Trophoblast cell (in vitro differentiated cells and primary cell): ENCODE measurements around the gene KCTD5.

Experiments used
- DNase-seq, 2 donors: peaks; one replicate each; pipeline ENCODE4 v3.0.0-alpha.2; 2016
- H2AFZ ChIP-seq: 2 replicates; pipeline ENCODE4 v1.6.1; 2013; ENCODE audit warnings: low read length, moderate library complexity, mild to moderate bottlenecking; ENCODE audit not compliant: insufficient read depth, poor library complexity
- H2AK5ac ChIP-seq: 2 replicates; pipeline ENCODE4 v1.6.1; 2013; ENCODE audit warnings: mild to moderate bottlenecking, low read length
- H2BK120ac ChIP-seq: 2 replicates; pipeline ENCODE4 v1.6.1; 2013; ENCODE audit warnings: low read length, mild to moderate bottlenecking, moderate library complexity; ENCODE audit not compliant: insufficient read depth, poor library complexity
- H2BK12ac ChIP-seq: 2 replicates; pipeline ENCODE4 v1.6.1; 2013; ENCODE audit warnings: mild to moderate bottlenecking, low read length, moderate library complexity
- H2BK5ac ChIP-seq: 2 replicates; pipeline ENCODE4 v1.6.1; 2013; ENCODE audit warnings: low read length, low read depth, moderate library complexity, mild to moderate bottlenecking; ENCODE audit not compliant: poor library complexity
- H3K14ac ChIP-seq: 2 replicates; pipeline ENCODE4 v1.6.1; 2013; ENCODE audit warnings: mild to moderate bottlenecking, low read length
- H3K18ac ChIP-seq: 2 replicates; pipeline ENCODE4 v1.6.1; 2013; ENCODE audit warnings: mild to moderate bottlenecking, low read length
- H3K23ac ChIP-seq: 2 replicates; pipeline ENCODE4 v1.6.1; 2013; ENCODE audit warnings: low read length
- H3K27ac ChIP-seq: 2 replicates; pipeline ENCODE4 v1.5.1; 2013; ENCODE audit warnings: low read depth, mild to moderate bottlenecking, inconsistent platforms, low read length, moderate library complexity
- H3K27me3 ChIP-seq: 2 replicates; pipeline ENCODE4 v1.6.1; 2013; ENCODE audit warnings: inconsistent platforms, mild to moderate bottlenecking, low read length, moderate library complexity; ENCODE audit not compliant: insufficient read depth
- H3K36me3 ChIP-seq, 2 experiments: 1 replicate in 1 of 2; 2 replicates in 1 of 2; pipeline ENCODE4 v1.6.1; 2013; ENCODE audit warnings: low read length in 2 of 2, mild to moderate bottlenecking in 2 of 2, moderate library complexity in 1 of 2; ENCODE audit not compliant: insufficient read depth in 2 of 2, control insufficient read depth in 1 of 2
- H3K4ac ChIP-seq: 2 replicates; pipeline ENCODE4 v1.6.1; 2013; ENCODE audit warnings: low read depth, mild to moderate bottlenecking, low read length, moderate library complexity
- H3K4me1 ChIP-seq, 2 experiments: 1 replicate in 1 of 2; 2 replicates in 1 of 2; pipeline ENCODE4 v1.6.1; 2013; ENCODE audit warnings: low read length in 2 of 2, mild to moderate bottlenecking in 2 of 2, moderate library complexity in 1 of 2; ENCODE audit not compliant: insufficient read depth in 2 of 2, control insufficient read depth in 1 of 2
- H3K4me2 ChIP-seq: 2 replicates; pipeline ENCODE4 v1.6.1; 2013; ENCODE audit warnings: inconsistent platforms, mild to moderate bottlenecking, low read length, moderate library complexity
- H3K4me3 ChIP-seq: 2 replicates; pipeline ENCODE4 v1.5.1; 2013; ENCODE audit warnings: mild to moderate bottlenecking, low read depth, low read length, inconsistent platforms
- H3K79me1 ChIP-seq: one replicate; pipeline ENCODE4 v1.6.1; 2013; ENCODE audit warnings: low read length
- H3K79me2 ChIP-seq: 2 replicates; pipeline ENCODE4 v1.6.1; 2013; ENCODE audit warnings: low read length, mild to moderate bottlenecking; ENCODE audit not compliant: control insufficient read depth, insufficient read depth, poor library complexity
- H3K9ac ChIP-seq: 2 replicates; pipeline ENCODE4 v1.6.1; 2013; ENCODE audit warnings: mild to moderate bottlenecking, low read length
- H3K9me3 ChIP-seq: 2 replicates; pipeline ENCODE4 v1.6.1; 2013; ENCODE audit warnings: low read depth, mild to moderate bottlenecking, control low read depth, inconsistent platforms, low read length; ENCODE audit not compliant: insufficient read depth
- H4K12ac ChIP-seq: 2 replicates; pipeline ENCODE4 v1.6.1; 2013; ENCODE audit warnings: low read depth, mild to moderate bottlenecking, low read length, moderate library complexity
- H4K8ac ChIP-seq: 2 replicates; pipeline ENCODE4 v1.6.1; 2013; ENCODE audit warnings: low read depth, mild to moderate bottlenecking, low read length, moderate library complexity
- H4K91ac ChIP-seq: one replicate; pipeline ENCODE4 v1.6.1; 2013; ENCODE audit warnings: low read depth, mild to moderate bottlenecking, low read length, moderate library complexity
- WGBS: extraction: QIAGEN DNeasy Blood & Tissue Kit; methylation state at CpG from one replicate; pipeline ENCODE4 v1.1.7; 2013; ENCODE audit warnings: missing lambda C conversion rate; ENCODE audit not compliant: insufficient read length, insufficient coverage; ENCODE audit errors: extremely low coverage; 5-methylcytosine and 5-hydroxymethylcytosine counted together

KCTD5 gene

GRCh38 chr16:2745961-2746360, 63.6 kb downstream of the KCTD5 start:
- Histone ChIP-seq H3K23ac (no peak overlapping the region), H4K91ac (no peak overlapping the region), H3K9me3 (peaks cover 2% of the 10 kb centered on the region), H2BK120ac (no peak overlapping the region), H3K79me1 (no peaks in the 10 kb centered on the region), H4K12ac (no peak overlapping the region), H2BK5ac (no peak overlapping the region), H3K27me3 (no peaks in the 10 kb centered on the region), H3K79me2 (no peaks in the 10 kb centered on the region), H2AK5ac (no peak overlapping the region), H3K9ac (no peak overlapping the region), H3K4me1 (no peaks in the 10 kb centered on the region), H4K8ac (no peak overlapping the region), H3K4me3 (no peak overlapping the region), H2BK12ac (no peak overlapping the region), H2AFZ (no peak overlapping the region), H3K14ac (no peak overlapping the region), H3K4me2 (no peak overlapping the region), H3K4ac (no peak overlapping the region), H3K27ac (no peak overlapping the region), H3K18ac (no peak overlapping the region), H3K36me3 (no peaks in the 10 kb centered on the region)
- DNase-seq, result no peak
- no CpG with 5 or more reads among the region's 9 CpGs for whole genome bisulfite sequencing

GRCh38 chr16:2748757-2749455, 66.6 kb downstream of the KCTD5 start:
- no peak overlapping the region for H3K4ac ChIP-seq
- no peak overlapping the region for H3K4me3 ChIP-seq
- H4K12ac ChIP-seq, result no peak overlapping the region
- no peak overlapping the region for H2AK5ac ChIP-seq
- no peak overlapping the region for H3K4me2 ChIP-seq
- no peak overlapping the region for H3K27ac ChIP-seq
- no peak overlapping the region for H3K18ac ChIP-seq
- no peak overlapping the region for H4K91ac ChIP-seq
- peaks cover 22% of the 10 kb centered on the region for H3K79me2 ChIP-seq
- H2BK120ac ChIP-seq, result no peak overlapping the region
- no CpG with 5 or more reads among the region's 7 CpGs for WGBS
- no peak overlapping the region for H3K14ac ChIP-seq
- no peak overlapping the region for H3K23ac ChIP-seq
- no peak overlapping the region for H2AFZ ChIP-seq
- no peak overlapping the region for H2BK12ac ChIP-seq
- H3K36me3 ChIP-seq, result no peaks in the 10 kb centered on the region
- peaks cover 5% of the 10 kb centered on the region in 2 experiments for H3K4me1 ChIP-seq
- peaks cover 20% of the 10 kb centered on the region for H3K79me1 ChIP-seq
- peaks cover 2% of the 10 kb centered on the region for H3K9me3 ChIP-seq
- no peak for DNase-seq
- no peak overlapping the region for H2BK5ac ChIP-seq
- no peak overlapping the region for H4K8ac ChIP-seq
- no peaks in the 10 kb centered on the region for H3K27me3 ChIP-seq
- no peak overlapping the region for H3K9ac ChIP-seq

DNA sequence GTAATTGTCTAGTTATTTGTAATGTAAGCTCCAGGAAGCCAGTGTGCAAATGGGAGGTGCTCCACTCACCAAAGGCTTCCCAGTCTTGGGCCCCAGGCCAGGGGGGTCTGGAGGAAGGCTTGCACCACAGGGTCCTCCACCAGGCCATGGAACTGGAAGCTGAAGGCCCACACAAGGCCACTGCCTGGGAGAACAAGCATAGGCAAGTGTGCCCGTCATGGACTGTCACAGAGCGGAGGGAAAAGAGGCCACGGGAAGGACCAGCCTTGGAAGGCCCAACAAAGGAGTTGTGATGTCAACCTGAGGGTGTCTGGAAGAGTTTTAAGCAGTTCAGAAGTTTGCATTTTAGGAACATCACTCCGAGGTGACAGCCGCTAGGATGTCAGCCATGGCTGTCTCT, 67.2 kb downstream of the KCTD5 start:
- Histone ChIP-seq H2BK12ac (no peak overlapping the region), H3K18ac (no peak overlapping the region)

GRCh38 chr16:2749936-2750335, 67.6 kb downstream of the KCTD5 start:
- Histone ChIP-seq H3K18ac (no peak overlapping the region), H4K91ac (no peak overlapping the region), H2BK120ac (no peak overlapping the region), H3K79me2 (peaks cover 30% of the 10 kb centered on the region), H2BK5ac (no peak overlapping the region), H4K8ac (no peak overlapping the region), H3K36me3 (no peaks in the 10 kb centered on the region), H3K4ac (no peak overlapping the region), H3K23ac (no peak overlapping the region), H3K4me1 (peaks cover 8 to 12% of the 10 kb centered on the region in 2 experiments), H3K4me2 (no peak overlapping the region), H3K4me3 (no peak overlapping the region), H3K79me1 (peaks cover 20% of the 10 kb centered on the region), H4K12ac (no peak overlapping the region), H3K9ac (no peak overlapping the region), H2AK5ac (no peak overlapping the region), H3K27ac (no peak overlapping the region), H2BK12ac (no peak overlapping the region), H3K14ac (no peak overlapping the region), H3K27me3 (no peaks in the 10 kb centered on the region), H3K9me3 (peaks cover 2% of the 10 kb centered on the region), H2AFZ (no peak overlapping the region)
- WGBS, result no CpG with 5 or more reads among the region's 6 CpGs
- no peak for DNase-seq

More for the DNA sequence above, 67.2 kb downstream of the KCTD5 start:
- Histone ChIP-seq H3K4me1 (peaks cover 8 to 10% of the 10 kb centered on the region in 2 experiments), H3K79me2 (peaks cover 27% of the 10 kb centered on the region), H3K36me3 (no peaks in the 10 kb centered on the region), H4K91ac (no peak overlapping the region), H3K27ac (no peak overlapping the region), H3K14ac (no peak overlapping the region), H2AK5ac (no peak overlapping the region), H3K4ac (no peak overlapping the region), H2BK120ac (no peak overlapping the region), H2AFZ (no peak overlapping the region), H3K4me2 (no peak overlapping the region), H4K8ac (no peak overlapping the region), H3K9ac (no peak overlapping the region), H3K27me3 (no peaks in the 10 kb centered on the region), H4K12ac (no peak overlapping the region), H3K4me3 (no peak overlapping the region), H3K23ac (no peak overlapping the region), H3K79me1 (peaks cover 20% of the 10 kb centered on the region), H2BK5ac (no peak overlapping the region), H3K9me3 (peaks cover 2% of the 10 kb centered on the region)
- WGBS, result no CpG with 5 or more reads among the region's 5 CpGs
- DNase-seq, result no peak
